HEK293 (cell line): ENCODE data around the gene APRT.

Source experiments
- CTCF ChIA-PET: fragments of 350-600 bp; formaldehyde crosslinking; extraction: SDS; loops from one replicate; lab custom pipeline; 2021; ENCODE audit warnings: antibody characterized with exemption; lab: Yijun Ruan, JAX
- POLR2A ChIA-PET: fragments of 300-600 bp; formaldehyde crosslinking; extraction: SDS; loops from one replicate; lab custom pipeline; 2020; ENCODE audit warnings: antibody characterized with exemption, inconsistent platforms; lab: Yijun Ruan, JAX
- H3K27ac ChIP-seq: fragments of 200-500 bp; sonication (Bioruptor generic); 2 replicates; pipeline ENCODE4 v1.5.1; 2014; ENCODE audit warnings: low read depth, low read length, control low read depth, inconsistent platforms; ENCODE audit errors: extremely low read depth
- H3K36me3 ChIP-seq, 2 experiments: fragments of 200-500 bp in 1 of 2; sonication (Bioruptor generic) in 1 of 2; 1 replicate in 1 of 2; 2 replicates in 1 of 2; pipeline ENCODE4 v1.5.1; 2014 to 2017; ENCODE audit warnings: inconsistent platforms in 2 of 2, low read length in 2 of 2; ENCODE audit not compliant: control insufficient read depth in 2 of 2, insufficient read depth in 1 of 2
- H3K4me1 ChIP-seq: fragments of 200-500 bp; sonication (Bioruptor generic); 2 replicates; pipeline ENCODE4 v1.5.1; 2014; ENCODE audit warnings: mild to moderate bottlenecking, low read length, inconsistent platforms; ENCODE audit not compliant: control insufficient read depth, insufficient read depth
- H3K4me3 ChIP-seq: 2 replicates; pipeline ENCODE4 v1.5.1; 2011; ENCODE audit warnings: low read depth, mild to moderate bottlenecking, control low read depth, low read length, moderate library complexity
- H3K9me3 ChIP-seq: fragments of 200-500 bp; sonication (Bioruptor generic); 2 replicates; pipeline ENCODE4 v1.5.1; 2014; ENCODE audit warnings: low read depth, low read length, inconsistent platforms; ENCODE audit not compliant: control insufficient read depth, insufficient read depth
- BCL11A ChIP-seq: fragments of 450-650 bp; formaldehyde crosslinking; IDR thresholded peaks from 2 replicates; pipeline ENCODE4 v1.5.1; 2016; ENCODE audit warnings: low read depth, missing biosample characterization, missing genetic modification characterization
- FEZF1 ChIP-seq: fragments of 450-650 bp; formaldehyde crosslinking; IDR thresholded peaks from 2 replicates; pipeline ENCODE4 v1.5.1; 2016; ENCODE audit warnings: missing biosample characterization, missing genetic modification characterization
- KLF1 ChIP-seq: fragments of 450-650 bp; formaldehyde crosslinking; IDR thresholded peaks from 2 replicates; pipeline ENCODE4 v1.5.1; 2016; ENCODE audit warnings: missing biosample characterization, missing genetic modification characterization
- KLF8 ChIP-seq: fragments of 450-650 bp; formaldehyde crosslinking; IDR thresholded peaks from 2 replicates; pipeline ENCODE4 v1.5.1; 2016; ENCODE audit warnings: missing biosample characterization, missing genetic modification characterization
- PRDM1 ChIP-seq: fragments of 450-650 bp; formaldehyde crosslinking; IDR thresholded peaks from 2 replicates; pipeline ENCODE4; 2016; ENCODE audit warnings: missing biosample characterization, missing genetic modification characterization
- SP2 ChIP-seq: fragments of 450-650 bp; formaldehyde crosslinking; IDR thresholded peaks from 2 replicates; pipeline ENCODE4 v1.5.1; 2016; ENCODE audit warnings: missing biosample characterization, missing genetic modification characterization
- YY1 ChIP-seq: fragments of 450-650 bp; formaldehyde crosslinking; IDR thresholded peaks from 2 replicates; pipeline ENCODE4 v1.5.1; 2018; ENCODE audit warnings: missing biosample characterization, missing genetic modification characterization
- ZBTB17 ChIP-seq: fragments of 450-650 bp; formaldehyde crosslinking; IDR thresholded peaks from 2 replicates; pipeline ENCODE4 v1.5.1; 2016; ENCODE audit warnings: missing biosample characterization, missing genetic modification characterization
- ZBTB7A ChIP-seq: fragments of 450-650 bp; formaldehyde crosslinking; IDR thresholded peaks from 2 replicates; pipeline ENCODE4 v1.5.1; 2016; ENCODE audit warnings: low read depth, missing biosample characterization, missing genetic modification characterization
- ZIC2 ChIP-seq: fragments of 450-650 bp; formaldehyde crosslinking; IDR thresholded peaks from 2 replicates; pipeline ENCODE4 v1.5.1; 2016; ENCODE audit warnings: missing biosample characterization, missing genetic modification characterization
- ZNF23 ChIP-seq: fragments of 450-650 bp; formaldehyde crosslinking; IDR thresholded peaks from 2 replicates; pipeline ENCODE4 v1.5.1; 2016; ENCODE audit warnings: missing biosample characterization, missing genetic modification characterization, borderline replicate concordance
- ZNF394 ChIP-seq: fragments of 450-650 bp; formaldehyde crosslinking; IDR thresholded peaks from 2 replicates; pipeline ENCODE4 v1.5.1; 2016; ENCODE audit warnings: missing biosample characterization, missing genetic modification characterization, mild to moderate bottlenecking, moderate library complexity, borderline replicate concordance
- ZNF600 ChIP-seq: fragments of 450-650 bp; formaldehyde crosslinking; IDR thresholded peaks from 2 replicates; pipeline ENCODE4 v1.5.1; 2016; ENCODE audit warnings: missing biosample characterization, missing genetic modification characterization
- ZNF660 ChIP-seq: fragments of 450-650 bp; IDR thresholded peaks from 2 replicates; pipeline ENCODE4 v1.5.1; 2018; ENCODE audit warnings: missing biosample characterization, mild to moderate bottlenecking, missing genetic modification characterization
- ZXDB ChIP-seq: fragments of 450-650 bp; formaldehyde crosslinking; IDR thresholded peaks from 2 replicates; pipeline ENCODE4 v1.5.1; 2016; ENCODE audit warnings: missing biosample characterization, missing genetic modification characterization
- TF ChIP-seq, protein P1 (sequence below): fragments of 450-650 bp; formaldehyde crosslinking; IDR thresholded peaks from 2 replicates; pipeline ENCODE4 v1.5.1; 2016; ENCODE audit warnings: missing biosample characterization, missing genetic modification characterization
- TF ChIP-seq, protein P2 (sequence below): fragments of 450-650 bp; formaldehyde crosslinking; IDR thresholded peaks from 2 replicates; pipeline ENCODE4 v1.5.1; 2016; ENCODE audit warnings: missing biosample characterization, missing genetic modification characterization
- TF ChIP-seq, protein P3 (sequence below): fragments of 450-650 bp; formaldehyde crosslinking; IDR thresholded peaks from 2 replicates; pipeline ENCODE4 v1.5.1; 2016; ENCODE audit warnings: missing biosample characterization, missing genetic modification characterization
- TF ChIP-seq, protein P4 (sequence below): fragments of 450-650 bp; formaldehyde crosslinking; IDR thresholded peaks from 2 replicates; pipeline ENCODE4 v1.5.1; 2016; ENCODE audit warnings: missing biosample characterization, missing genetic modification characterization

Gene APRT

DNA sequence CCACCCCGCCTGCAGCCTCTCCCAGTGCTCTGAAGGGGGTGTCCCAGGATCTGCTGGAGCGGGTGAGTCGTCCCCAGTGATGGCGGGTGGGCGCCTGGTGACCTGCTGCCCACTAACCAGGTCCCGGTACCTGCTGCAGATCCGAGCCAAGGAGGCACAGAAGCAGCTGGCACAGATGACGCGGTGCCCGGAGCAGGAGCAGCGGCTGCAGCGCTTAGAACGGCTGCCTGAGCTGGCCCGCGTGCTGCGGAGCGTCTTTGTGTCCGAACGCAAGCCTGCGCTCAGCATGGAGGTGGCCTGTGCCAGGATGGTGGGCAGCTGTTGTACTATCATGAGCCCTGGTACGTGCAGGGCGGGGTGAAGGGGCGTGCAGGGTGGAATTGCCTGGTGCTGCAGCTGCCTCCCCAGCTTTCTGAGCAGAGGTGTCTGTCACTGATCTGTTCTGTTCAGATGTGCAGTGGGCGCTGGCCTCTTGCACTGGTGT lies 4.5 kb downstream of the APRT start:
- Histone ChIP-seq H3K4me1 (peaks cover 3% of the 10 kb centered on the region; the same call in 1 of the 2 replicates), H3K4me3 (no peak overlapping the region), H3K27ac (peak overlapping the region; percentile 28; the same call in 1 of the 2 replicates), H3K9me3 (no peaks in the 10 kb centered on the region), H3K36me3 (peaks cover 0 to 70% of the 10 kb centered on the region in 2 experiments; a peak in 1 of 3 replicates)
- POLR2A ChIA-PET: interaction anchor here (0.6 to 1.5 kb wide), 5 partner anchors 36 to 330 kb away, joined by 3 to 5 read pairs (median 3); no protein-coding TSS in a partner anchor
- CTCF ChIA-PET: interaction anchor here (1.1 to 1.5 kb wide), 2 partner anchors 23 to 70 kb away, joined by 3 read pairs; no protein-coding TSS in a partner anchor
- no peak for TF ChIP-seq YY1 (tag by site-specific recombination)
- TF ChIP-seq ZNF394 (tag by site-specific recombination): no peak
- TF ChIP-seq, protein P1, sequence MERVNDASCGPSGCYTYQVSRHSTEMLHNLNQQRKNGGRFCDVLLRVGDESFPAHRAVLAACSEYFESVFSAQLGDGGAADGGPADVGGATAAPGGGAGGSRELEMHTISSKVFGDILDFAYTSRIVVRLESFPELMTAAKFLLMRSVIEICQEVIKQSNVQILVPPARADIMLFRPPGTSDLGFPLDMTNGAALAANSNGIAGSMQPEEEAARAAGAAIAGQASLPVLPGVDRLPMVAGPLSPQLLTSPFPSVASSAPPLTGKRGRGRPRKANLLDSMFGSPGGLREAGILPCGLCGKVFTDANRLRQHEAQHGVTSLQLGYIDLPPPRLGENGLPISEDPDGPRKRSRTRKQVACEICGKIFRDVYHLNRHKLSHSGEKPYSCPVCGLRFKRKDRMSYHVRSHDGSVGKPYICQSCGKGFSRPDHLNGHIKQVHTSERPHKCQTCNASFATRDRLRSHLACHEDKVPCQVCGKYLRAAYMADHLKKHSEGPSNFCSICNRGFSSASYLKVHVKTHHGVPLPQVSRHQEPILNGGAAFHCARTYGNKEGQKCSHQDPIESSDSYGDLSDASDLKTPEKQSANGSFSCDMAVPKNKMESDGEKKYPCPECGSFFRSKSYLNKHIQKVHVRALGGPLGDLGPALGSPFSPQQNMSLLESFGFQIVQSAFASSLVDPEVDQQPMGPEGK (tag by site-specific recombination): no peak
- TF ChIP-seq KLF1: peak; percentile 38; the same call in 1 of the 2 replicates
- no peak for TF ChIP-seq ZNF23 (tag by site-specific recombination)
- TF ChIP-seq SP2: no peak
- TF ChIP-seq ZBTB17 (tag by site-specific recombination): no peak
- TF ChIP-seq ZBTB7A (tag by site-specific recombination): no peak
- TF ChIP-seq, protein P2, sequence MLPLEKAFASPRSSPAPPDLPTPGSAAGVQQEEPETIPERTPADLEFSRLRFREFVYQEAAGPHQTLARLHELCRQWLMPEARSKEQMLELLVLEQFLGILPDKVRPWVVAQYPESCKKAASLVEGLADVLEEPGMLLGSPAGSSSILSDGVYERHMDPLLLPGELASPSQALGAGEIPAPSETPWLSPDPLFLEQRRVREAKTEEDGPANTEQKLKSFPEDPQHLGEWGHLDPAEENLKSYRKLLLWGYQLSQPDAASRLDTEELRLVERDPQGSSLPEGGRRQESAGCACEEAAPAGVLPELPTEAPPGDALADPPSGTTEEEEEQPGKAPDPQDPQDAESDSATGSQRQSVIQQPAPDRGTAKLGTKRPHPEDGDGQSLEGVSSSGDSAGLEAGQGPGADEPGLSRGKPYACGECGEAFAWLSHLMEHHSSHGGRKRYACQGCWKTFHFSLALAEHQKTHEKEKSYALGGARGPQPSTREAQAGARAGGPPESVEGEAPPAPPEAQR (tag by site-specific recombination): no peak
- TF ChIP-seq BCL11A (tag by site-specific recombination): peak; percentile 4; the same call in 1 of the 2 replicates
- TF ChIP-seq ZNF660 (tag by site-specific recombination): no peak
- TF ChIP-seq ZNF600 (tag by site-specific recombination): peak; percentile 67
- no peak for TF ChIP-seq FEZF1 (tag by site-specific recombination)
- TF ChIP-seq PRDM1: no peak
- TF ChIP-seq, protein P3, sequence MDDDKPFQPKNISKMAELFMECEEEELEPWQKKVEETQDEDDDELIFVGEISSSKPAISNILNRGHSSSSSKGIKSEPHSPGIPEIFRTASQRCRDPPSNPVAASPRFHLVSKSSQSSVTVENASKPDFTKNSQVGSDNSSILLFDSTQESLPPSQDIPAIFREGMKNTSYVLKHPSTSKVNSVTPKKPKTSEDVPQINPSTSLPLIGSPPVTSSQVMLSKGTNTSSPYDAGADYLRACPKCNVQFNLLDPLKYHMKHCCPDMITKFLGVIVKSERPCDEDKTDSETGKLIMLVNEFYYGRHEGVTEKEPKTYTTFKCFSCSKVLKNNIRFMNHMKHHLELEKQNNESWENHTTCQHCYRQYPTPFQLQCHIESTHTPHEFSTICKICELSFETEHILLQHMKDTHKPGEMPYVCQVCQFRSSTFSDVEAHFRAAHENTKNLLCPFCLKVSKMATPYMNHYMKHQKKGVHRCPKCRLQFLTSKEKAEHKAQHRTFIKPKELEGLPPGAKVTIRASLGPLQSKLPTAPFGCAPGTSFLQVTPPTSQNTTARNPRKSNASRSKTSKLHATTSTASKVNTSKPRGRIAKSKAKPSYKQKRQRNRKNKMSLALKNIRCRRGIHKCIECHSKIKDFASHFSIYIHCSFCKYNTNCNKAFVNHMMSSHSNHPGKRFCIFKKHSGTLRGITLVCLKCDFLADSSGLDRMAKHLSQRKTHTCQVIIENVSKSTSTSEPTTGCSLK (tag by site-specific recombination): no peak
- peak; percentile 50 for TF ChIP-seq KLF8 (tag by site-specific recombination)

DNA sequence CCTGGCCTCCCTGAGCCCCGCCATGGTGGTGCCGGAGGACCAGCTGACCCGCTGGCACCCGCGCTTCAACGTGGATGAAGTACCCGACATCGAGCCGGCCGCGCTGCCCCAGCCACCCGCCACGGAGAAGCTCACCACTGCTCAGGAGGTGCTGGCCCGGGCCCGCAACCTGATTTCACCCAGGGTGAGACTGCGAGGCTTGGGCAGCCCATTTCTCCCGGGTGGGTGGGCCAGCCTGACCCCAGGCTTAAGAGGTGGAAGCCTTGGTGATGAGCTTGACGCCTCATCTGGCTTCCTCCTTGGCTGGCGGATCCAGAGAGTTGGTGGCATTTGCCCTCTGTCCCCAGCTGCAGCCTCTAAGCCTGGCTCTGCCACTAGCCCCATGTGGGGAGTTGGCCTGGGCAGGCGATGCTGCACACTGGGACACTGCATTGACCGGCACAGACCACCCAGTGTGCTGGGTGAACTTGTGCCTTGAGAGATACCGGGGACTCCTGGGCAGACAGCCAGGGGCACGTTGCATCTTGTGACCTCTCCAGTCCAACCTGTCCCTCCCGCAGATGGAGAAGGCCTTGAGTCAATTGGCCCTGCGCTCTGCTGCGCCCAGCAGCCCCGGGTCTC lies 5.1 kb downstream of the APRT start:
- ChIA-PET CTCF (interaction anchor here (0.6 to 1.5 kb wide), 4 partner anchors 24 to 69 kb away, joined by 3 to 4 read pairs (median 3); no protein-coding TSS in a partner anchor), POLR2A (interaction anchor here (0.6 to 1.5 kb wide), 4 partner anchors 36 to 1101 kb away, joined by 3 to 5 read pairs (median 3); no protein-coding TSS in a partner anchor)
- TF ChIP-seq BCL11A (tag by site-specific recombination): 0 out of 2 replicates have a peak, but pooled peaks have one; percentile 10
- peak; percentile 29; the same call in 1 of the 2 replicates for TF ChIP-seq ZIC2 (tag by site-specific recombination)
- TF ChIP-seq, protein P4, sequence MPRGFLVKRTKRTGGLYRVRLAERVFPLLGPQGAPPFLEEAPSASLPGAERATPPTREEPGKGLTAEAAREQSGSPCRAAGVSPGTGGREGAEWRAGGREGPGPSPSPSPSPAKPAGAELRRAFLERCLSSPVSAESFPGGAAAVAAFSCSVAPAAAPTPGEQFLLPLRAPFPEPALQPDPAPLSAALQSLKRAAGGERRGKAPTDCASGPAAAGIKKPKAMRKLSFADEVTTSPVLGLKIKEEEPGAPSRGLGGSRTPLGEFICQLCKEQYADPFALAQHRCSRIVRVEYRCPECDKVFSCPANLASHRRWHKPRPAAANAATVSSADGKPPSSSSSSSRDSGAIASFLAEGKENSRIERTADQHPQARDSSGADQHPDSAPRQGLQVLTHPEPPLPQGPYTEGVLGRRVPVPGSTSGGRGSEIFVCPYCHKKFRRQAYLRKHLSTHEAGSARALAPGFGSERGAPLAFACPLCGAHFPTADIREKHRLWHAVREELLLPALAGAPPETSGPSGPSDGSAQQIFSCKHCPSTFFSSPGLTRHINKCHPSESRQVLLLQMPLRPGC (tag by site-specific recombination): no peak
- peak; percentile 81 for TF ChIP-seq ZXDB
- H3K4me1 ChIP-seq: peaks cover 3% of the 10 kb centered on the region; the same call in 1 of the 2 replicates
- H3K4me3 ChIP-seq: no peak overlapping the region
- H3K9me3 ChIP-seq: no peaks in the 10 kb centered on the region
- H3K27ac ChIP-seq: peak overlapping the region; percentile 28
- H3K36me3 ChIP-seq: peaks cover 0 to 70% of the 10 kb centered on the region in 2 experiments; a peak in 1 of 3 replicates
